GM12873 (cell line): ENCODE measurements around the gene F12.

Source experiments
- CTCF ChIP-seq: IDR thresholded peaks from 2 replicates; pipeline ENCODE4 v1.5.1; 2012; ENCODE audit warnings: low read depth, mild to moderate bottlenecking, moderate library complexity, low read length, control low read depth; ENCODE audit not compliant: insufficient read depth; ENCODE audit errors: missing control alignments

Gene F12

GRCh38 chr5:177382423-177383029, 26.8 kb downstream of the F12 start:
- TF ChIP-seq CTCF: peak; percentile 31

GRCh38 chr5:177380805-177381126, 28.6 kb downstream of the F12 start:
- TF ChIP-seq CTCF: no peak

- no peak for TF ChIP-seq CTCF
Observed at GRCh38 chr5:177378884-177379883, 30.2 kb downstream of the F12 start.

- no peak for TF ChIP-seq CTCF
Observed at GRCh38 chr5:177377851-177378776, 31.2 kb downstream of the F12 start.

- no peak for TF ChIP-seq CTCF
Observed at GRCh38 chr5:177376107-177376506, 33.3 kb downstream of the F12 start.

- TF ChIP-seq CTCF: no peak
Observed at GRCh38 chr5:177374211-177374610, 35.2 kb downstream of the F12 start.

GRCh38 chr5:177373806-177374205, 35.6 kb downstream of the F12 start:
- no peak for TF ChIP-seq CTCF
